HepG2 (cell line): ENCODE results near the gene GPR15.

Source experiments
- MIXL1 ChIP-seq: IDR thresholded peaks from 2 replicates; pipeline ENCODE4 v1.6.1; 2016
- PRDM10 ChIP-seq: sonication (generic); formaldehyde crosslinking; IDR thresholded peaks from 2 replicates; pipeline ENCODE4 v1.4.0; 2020; ENCODE audit warnings: low read depth, missing genetic modification reagents
- REST ChIP-seq, 2 experiments: IDR thresholded peaks; 2 replicates each; pipeline ENCODE4 v1.6.1; 2011 to 2012; ENCODE audit warnings: low read length in 2 of 2, borderline replicate concordance in 1 of 2, low read depth in 1 of 2, mild to moderate bottlenecking in 1 of 2, moderate library complexity in 1 of 2
- SRF ChIP-seq: IDR thresholded peaks from 2 replicates; pipeline ENCODE4 v1.6.1; 2011; ENCODE audit warnings: mild to moderate bottlenecking, low read depth, low read length, moderate library complexity
- TAF1 ChIP-seq: sonication (generic); formaldehyde crosslinking; IDR thresholded peaks from 2 replicates; pipeline ENCODE4 v1.4.0; 2020; ENCODE audit warnings: missing genetic modification reagents
- TCF12 ChIP-seq, 2 experiments: fragments of 450-650 bp in 1 of 2; sonication (generic) in 1 of 2; formaldehyde crosslinking in 1 of 2; IDR thresholded peaks; 2 replicates each; pipeline versions ENCODE4 v1.6.1 to v1.8.0; 2017 to 2022; ENCODE audit warnings: antibody characterized with exemption in 1 of 2, mild to moderate bottlenecking in 1 of 2, missing genetic modification reagents in 1 of 2, moderate library complexity in 1 of 2
- ZBTB7A ChIP-seq: sonication (generic); formaldehyde crosslinking; IDR thresholded peaks from 2 replicates; pipeline ENCODE4 v1.8.0; 2022; ENCODE audit warnings: mild to moderate bottlenecking, missing genetic modification reagents
- ZNF121 ChIP-seq: sonication (generic); formaldehyde crosslinking; IDR thresholded peaks from 2 replicates; pipeline ENCODE4 v1.5.0; 2020; ENCODE audit warnings: mild to moderate bottlenecking, missing genetic modification reagents
- ZNF180 ChIP-seq: sonication (generic); formaldehyde crosslinking; IDR thresholded peaks from 2 replicates; pipeline ENCODE4 v1.4.0; 2020; ENCODE audit warnings: low read depth, missing genetic modification reagents, borderline replicate concordance
- ZNF558 ChIP-seq: sonication (generic); formaldehyde crosslinking; IDR thresholded peaks from 2 replicates; pipeline ENCODE4 v1.9.0; 2022; ENCODE audit warnings: mild to moderate bottlenecking, missing genetic modification reagents, borderline replicate concordance
- ZNF607 ChIP-seq: sonication (generic); formaldehyde crosslinking; IDR thresholded peaks from 2 replicates; pipeline ENCODE4 v1.5.1; 2020; ENCODE audit warnings: missing genetic modification reagents, mild to moderate bottlenecking, borderline replicate concordance

- TF ChIP-seq ZNF121 (CRISPR knock-in tag) (no peak), TCF12 (IDR thresholded peaks at IDR 0.05) (no peak), TCF12 (CRISPR knock-in tag; IDR thresholded peaks at IDR 0.05) (no peak), SRF (no peak), ZNF607 (CRISPR knock-in tag) (no peak), ZNF558 (CRISPR knock-in tag) (no peak), ZBTB7A (CRISPR knock-in tag) (no peak), MIXL1 (CRISPR knock-in tag) (no peak), PRDM10 (no peak), REST (IDR thresholded peaks at IDR 0.05; ENCODE audit: borderline replicate concordance in 1 of 2, low read depth in 1 of 2, low read length in 2 of 2) (no peak), ZNF180 (no peak), TAF1 (CRISPR knock-in tag) (no peak)
Measured at GRCh38 chr3:98552232-98553020, 20.6 kb downstream of the GPR15 start.
